Stomach (tissue), 4 donors: ENCODE results near the gene ERICH2.

Experiments used
- CTCF ChIP-seq, 7 experiments: fragments of 450-650 bp in 4 of 7; fragments of 200-600 bp in 3 of 7; sonication (generic) in 3 of 7; IDR thresholded peaks; one replicate each; pipeline ENCODE4 v1.5.1; 2016 to 2019; ENCODE audit warnings: antibody characterized with exemption in 7 of 7, control low read depth in 2 of 7, mild to moderate bottlenecking in 1 of 7
- EP300 ChIP-seq: sonication (generic); formaldehyde crosslinking; IDR thresholded peaks from one replicate; pipeline ENCODE4 v1.6.1; 2017; ENCODE audit warnings: antibody characterized with exemption
- POLR2AphosphoS5 ChIP-seq, 3 donors: sonication (generic); formaldehyde crosslinking; IDR thresholded peaks; one replicate each; pipeline ENCODE4 v1.6.1; 2016; ENCODE audit warnings: antibody characterized with exemption in 3 of 3

GRCh38 chr2:170812710-170813600, 42.8 kb downstream of the ERICH2 start:
- TF ChIP-seq POLR2AphosphoS5 (IDR thresholded peaks at IDR 0.05) (no peak), CTCF (IDR thresholded peaks at IDR 0.05) (peak in 5 of 7 experiments; percentile 26 to 78 (median 69)), EP300 (no peak)
